Esophagus squamous epithelium (tissue), 5 donors: ENCODE data around the gene MRM2. TPM values are rescaled to one million over a fixed set of nuclear protein-coding genes. Genes with fewer than 3 reads are reported as not detected.
A peak's percentile ranks its signal among the peaks of the same experiment; 100 is the strongest.
"Not testable (repeated sequence)": the region's sequence is repeated elsewhere in the genome, so short reads cannot be mapped to it uniquely, and the experiment has no call there.

Experiments
- DNase-seq: peaks from one replicate; lab custom pipeline; 2025; lab: John Stamatoyannopoulos, UW
- H3K27ac ChIP-seq, 4 donors: fragments of 200-600 bp; sonication (generic); one replicate each; pipeline ENCODE4 v1.5.1; 2016 to 2019; ENCODE audit warnings: mild to moderate bottlenecking in 1 of 4
- H3K27me3 ChIP-seq, 4 donors: fragments of 200-600 bp; sonication (generic); 1 replicate in 3 of 4; 2 replicates in 1 of 4; pipeline versions ENCODE4 v1.5.1 to v1.6.0; 2017 to 2021; ENCODE audit warnings: antibody characterized with exemption in 1 of 4
- H3K36me3 ChIP-seq, 3 donors: fragments of 200-600 bp; sonication (generic); one replicate each; pipeline ENCODE4 v1.5.1; 2016 to 2019
- H3K4me1 ChIP-seq, 3 donors: fragments of 200-600 bp; sonication (generic); one replicate each; pipeline ENCODE4 v1.5.1; 2017 to 2019
- H3K4me3 ChIP-seq, 4 donors: fragments of 200-600 bp; sonication (generic); 1 replicate in 3 of 4; 2 replicates in 1 of 4; pipeline ENCODE4 v1.5.1; 2016 to 2019; ENCODE audit warnings: mild to moderate bottlenecking in 2 of 4, moderate library complexity in 1 of 4
- H3K9me3 ChIP-seq, 3 donors: fragments of 200-600 bp; sonication (generic); one replicate each; pipeline ENCODE4 v1.5.1; 2016 to 2019
- CTCF ChIP-seq, 6 experiments: fragments of 450-650 bp in 4 of 6; fragments of 200-600 bp in 2 of 6; sonication (generic) in 2 of 6; IDR thresholded peaks; one replicate each; pipeline ENCODE4 v1.5.1; 2016 to 2019; ENCODE audit warnings: antibody characterized with exemption in 6 of 6, mild to moderate bottlenecking in 4 of 6, moderate library complexity in 4 of 6
- POLR2A ChIP-seq, 4 donors: fragments of 450-650 bp; IDR thresholded peaks; one replicate each; pipeline ENCODE4 v1.6.1; 2017; ENCODE audit warnings: antibody characterized with exemption in 4 of 4, mild to moderate bottlenecking in 4 of 4, moderate library complexity in 3 of 4
- WGBS, 2 donors: methylation state at CpG; one replicate each; pipeline ENCODE4 v1.1.5; 2018; 5-methylcytosine and 5-hydroxymethylcytosine counted together
- intact Hi-C: fragments of 100-400 bp; cut with DNase I; formaldehyde crosslinking; loops from one replicate; pipeline ENCODE4 v1.15.0; 2022
- total RNA-seq, 4 donors: library from RNA; depleted of rRNA; stranded (reverse); fragments of >200 nt; gene quantifications; one replicate each; pipeline ENCODE4 v1.1.0, GENCODE V29; 2016
- donor health status: DM: yes; HTN: yes; CAD: no.

The MRM2 gene
- total RNA-seq, 4 donors from 2014 or later, result 16.8 to 31.5 (median 17.9) TPM

DNA sequence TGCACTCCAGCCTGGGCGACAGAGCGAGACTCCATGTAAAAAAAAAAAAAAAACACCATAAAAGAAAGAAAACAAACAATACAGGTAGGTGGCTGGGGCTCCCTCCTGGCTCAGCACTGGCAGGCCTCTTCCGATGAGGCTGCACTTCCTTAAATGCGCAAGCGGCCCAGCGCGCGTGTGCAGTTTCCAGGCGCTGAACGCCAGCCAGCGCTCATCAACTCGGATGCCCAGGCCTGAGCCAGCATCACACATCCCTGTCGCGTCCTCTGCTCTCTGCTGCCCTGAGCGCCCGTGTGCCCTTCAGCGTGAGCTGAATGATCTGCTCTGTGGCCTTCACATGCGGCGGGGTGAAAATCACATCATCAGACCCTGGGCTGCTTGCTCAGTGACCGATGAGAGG, 31.9 kb upstream of the MRM2 start:
- Histone ChIP-seq H3K4me1 (peaks cover 0 to 8% (median 0%) of the 10 kb centered on the region in 3 donors), H3K9me3 (no peaks in the 10 kb centered on the region), H3K36me3 (peaks cover 4 to 68% (median 14%) of the 10 kb centered on the region in 3 donors), H3K27ac (no peak overlapping the region), H3K27me3 (no peaks in the 10 kb centered on the region), H3K4me3 (no peak overlapping the region)
- WGBS, 2 donors, result 95 to 96% methylated on average over 15 to 16 of the region's 20 CpGs
- intact Hi-C loops, result no loop called here
- DNase-seq, result no peak
- no peak for TF ChIP-seq CTCF (IDR thresholded peaks at IDR 0.05)
- TF ChIP-seq POLR2A (IDR thresholded peaks at IDR 0.05), result no peak

- DNase-seq, result no peak
- Histone ChIP-seq H3K36me3 (peaks cover 4 to 65% (median 14%) of the 10 kb centered on the region in 3 donors), H3K4me1 (peaks cover 0 to 9% (median 0%) of the 10 kb centered on the region in 3 donors), H3K27me3 (no peaks in the 10 kb centered on the region), H3K9me3 (no peaks in the 10 kb centered on the region), H3K4me3 (no peak overlapping the region), H3K27ac (no peak overlapping the region)
- intact Hi-C loops, result no loop called here
- no peak for TF ChIP-seq CTCF (IDR thresholded peaks at IDR 0.05)
- no peak for TF ChIP-seq POLR2A (IDR thresholded peaks at IDR 0.05)
- WGBS, 2 donors, result 77 to 93% methylated on average over 5 to 7 of the region's 9 CpGs
These were observed 30.0 kb upstream of the MRM2 start for GRCh38 chr7:2272031-2272430.

GRCh38 chr7:2271273-2272026, 29.4 kb upstream of the MRM2 start:
- H3K4me1 ChIP-seq, result peaks cover 0 to 14% (median 0%) of the 10 kb centered on the region in 3 donors
- H3K4me3 ChIP-seq, result no peak overlapping the region
- H3K9me3 ChIP-seq, result no peaks in the 10 kb centered on the region
- no peak overlapping the region for H3K27ac ChIP-seq
- DNase-seq, result no peak
- H3K27me3 ChIP-seq, result no peaks in the 10 kb centered on the region
- intact Hi-C loops, result no loop called here
- H3K36me3 ChIP-seq, result peaks cover 4 to 59% (median 14%) of the 10 kb centered on the region in 3 donors
- WGBS, 2 donors, result 53 to 80% methylated on average over 11 to 14 of the region's 27 CpGs
- TF ChIP-seq POLR2A (IDR thresholded peaks at IDR 0.05), result no peak
- TF ChIP-seq CTCF (IDR thresholded peaks at IDR 0.05), result no peak

DNA sequence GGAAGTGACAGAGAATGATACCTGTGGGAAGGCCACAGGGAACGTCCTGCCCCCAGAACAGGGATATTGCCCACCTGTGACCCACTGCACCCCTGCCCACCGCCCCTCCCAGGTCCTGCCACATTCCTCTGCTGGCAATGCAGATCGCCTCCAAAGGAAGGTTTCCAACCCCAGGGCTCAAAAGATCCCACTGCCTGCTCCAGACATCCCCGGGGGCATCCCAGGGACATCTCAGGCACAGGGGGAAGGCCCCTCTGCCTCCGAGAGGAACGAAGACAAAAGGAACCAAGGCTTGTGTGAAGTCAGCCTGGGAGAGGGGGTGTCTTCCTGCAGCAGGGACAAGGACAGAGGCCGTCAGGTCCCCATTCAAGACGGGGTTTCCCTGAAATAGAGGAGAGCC, 28.5 kb upstream of the MRM2 start:
- intact Hi-C loops, result no loop called here
- TF ChIP-seq CTCF (IDR thresholded peaks at IDR 0.05), result no peak
- TF ChIP-seq POLR2A (IDR thresholded peaks at IDR 0.05), result no peak
- 71 to 90% methylated on average over 2 to 4 of the region's 8 CpGs for WGBS, 2 donors
- no peaks in the 10 kb centered on the region for H3K9me3 ChIP-seq
- H3K27ac ChIP-seq, result no peak overlapping the region
- peaks cover 0 to 18% (median 0%) of the 10 kb centered on the region in 3 donors for H3K4me1 ChIP-seq
- H3K27me3 ChIP-seq, result no peaks in the 10 kb centered on the region
- no peak for DNase-seq
- no peak overlapping the region for H3K4me3 ChIP-seq
- H3K36me3 ChIP-seq, result peaks cover 4 to 52% (median 14%) of the 10 kb centered on the region in 3 donors

GRCh38 chr7:2269991-2270460, 28.0 kb upstream of the MRM2 start:
- TF ChIP-seq CTCF (IDR thresholded peaks at IDR 0.05) (no peak), POLR2A (IDR thresholded peaks at IDR 0.05) (no peak)
- Histone ChIP-seq H3K36me3 (peaks cover 4 to 49% (median 14%) of the 10 kb centered on the region in 3 donors), H3K27ac (peak overlapping the region in 1 of 4 donors; percentile 43), H3K9me3 (no peaks in the 10 kb centered on the region), H3K27me3 (no peaks in the 10 kb centered on the region), H3K4me3 (no peak overlapping the region), H3K4me1 (peaks cover 0 to 18% (median 0%) of the 10 kb centered on the region in 3 donors)
- 89 to 91% methylated on average over 4 to 6 of the region's 10 CpGs for WGBS, 2 donors
- intact Hi-C loops, result no loop called here
- no peak for DNase-seq

DNA sequence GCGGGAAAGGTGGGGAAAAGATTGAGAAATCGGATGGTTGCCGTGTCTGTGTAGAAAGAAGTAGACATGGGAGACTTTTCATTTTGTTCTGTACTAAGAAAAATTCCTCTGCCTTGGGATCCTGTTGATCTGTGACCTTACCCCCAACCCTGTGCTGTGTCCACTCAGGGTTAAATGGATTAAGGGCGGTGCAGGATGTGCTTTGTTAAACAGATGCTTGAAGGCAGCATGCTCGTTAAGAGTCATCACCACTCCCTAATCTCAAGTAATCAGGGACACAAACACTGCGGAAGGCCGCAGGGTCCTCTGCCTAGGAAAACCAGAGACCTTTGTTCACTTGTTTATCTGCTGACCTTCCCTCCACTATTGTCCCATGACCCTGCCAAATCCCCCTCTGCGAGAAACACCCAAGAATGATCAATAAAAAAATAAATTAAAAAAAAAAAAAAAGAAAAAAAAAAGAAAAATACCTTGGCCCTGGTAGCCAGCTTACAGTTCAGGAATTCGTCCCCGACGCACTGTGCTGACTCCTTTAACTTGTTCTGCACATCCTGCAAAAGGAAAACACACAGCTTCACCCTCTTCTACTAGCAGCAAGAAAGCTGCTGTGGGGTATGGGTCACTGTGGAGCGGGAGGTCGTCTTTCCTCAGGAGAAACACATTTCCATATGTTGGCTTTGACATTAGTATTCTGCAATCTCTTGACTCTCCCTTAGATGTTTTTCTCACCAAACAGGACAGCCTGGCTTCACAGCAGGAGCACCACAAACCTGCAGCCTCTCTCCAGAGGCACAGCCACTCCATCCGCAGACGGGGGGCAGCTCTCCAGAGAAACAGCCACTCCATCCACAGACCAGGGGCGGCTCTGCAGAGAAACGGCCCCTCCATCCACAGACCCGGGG, 27.3 kb upstream of the MRM2 start:
- H3K27me3 ChIP-seq, DNase-seq, H3K9me3 ChIP-seq, H3K4me3 ChIP-seq, intact Hi-C loops: not testable (repeated sequence)
- WGBS, 2 donors, result 64 to 71% methylated on average over 5 to 11 of the region's 18 CpGs
- peaks cover 4 to 45% (median 13%) of the 10 kb centered on the region in 3 donors for H3K36me3 ChIP-seq
- H3K4me1 ChIP-seq, result peaks cover 0 to 18% (median 0%) of the 10 kb centered on the region in 3 donors
- peak overlapping the region in 1 of 4 donors; percentile 43 for H3K27ac ChIP-seq
